CD14-positive monocyte (primary cell): ENCODE measurements around the gene MDFI. TPM values are rescaled to one million over a fixed set of nuclear protein-coding genes. Genes with fewer than 3 reads are reported as not detected.
"Not testable (repeated sequence)": the region's sequence is repeated elsewhere in the genome, so short reads cannot be mapped to it uniquely, and the experiment has no call there.

Source experiments
- DNase-seq, 3 donors: peaks; one replicate each; pipeline ENCODE4 v3.0.0-alpha.2; 2011 to 2022
- H2AFZ ChIP-seq: 2 replicates; pipeline ENCODE4 v1.6.0; 2012; ENCODE audit warnings: mild to moderate bottlenecking, low read depth, low read length, inconsistent platforms; ENCODE audit not compliant: insufficient read depth, poor library complexity, severe bottlenecking
- H3K27ac ChIP-seq, 2 donors: 1 replicate in 1 of 2; 2 replicates in 1 of 2; pipeline ENCODE4 v1.5.1; 2012 to 2013; ENCODE audit warnings: low read length in 2 of 2, control low read depth in 1 of 2, inconsistent platforms in 1 of 2, low read depth in 1 of 2, mild to moderate bottlenecking in 1 of 2
- H3K27me3 ChIP-seq, 2 donors: one replicate each; pipeline versions ENCODE4 v1.6.0 to v1.6.1; 2011 to 2013; ENCODE audit warnings: low read length in 2 of 2; ENCODE audit not compliant: control insufficient read depth in 2 of 2, insufficient read depth in 2 of 2
- H3K36me3 ChIP-seq, 2 donors: replicated peaks in 1 of 2; 1 replicate in 1 of 2; 2 replicates in 1 of 2; pipeline versions ENCODE4 v1.5.1 to v1.6.1; 2012 to 2013; ENCODE audit warnings: low read length in 2 of 2, control low read depth in 1 of 2, inconsistent platforms in 1 of 2, mild to moderate bottlenecking in 1 of 2; ENCODE audit not compliant: insufficient read depth in 2 of 2, control insufficient read depth in 1 of 2
- H3K4me1 ChIP-seq, 2 donors: 1 replicate in 1 of 2; 2 replicates in 1 of 2; pipeline versions ENCODE4 v1.5.1 to v1.6.1; 2012 to 2013; ENCODE audit warnings: low read length in 2 of 2, control low read depth in 1 of 2, inconsistent platforms in 1 of 2, mild to moderate bottlenecking in 1 of 2, moderate library complexity in 1 of 2; ENCODE audit not compliant: insufficient read depth in 2 of 2, control insufficient read depth in 1 of 2
- H3K4me2 ChIP-seq: replicated peaks from 2 replicates; pipeline ENCODE3; 2012; ENCODE audit warnings: low read length, moderate library complexity, mild to moderate bottlenecking; ENCODE audit not compliant: poor library complexity, severe bottlenecking; ENCODE audit errors: extremely low read depth
- H3K4me3 ChIP-seq, 3 experiments: fragments of 200-600 bp in 1 of 3; sonication (generic) in 1 of 3; replicated peaks in 1 of 3; 1 replicate in 2 of 3; 2 replicates in 1 of 3; pipeline ENCODE4 v1.5.1; 2011 to 2013; ENCODE audit warnings: low read length in 3 of 3, mild to moderate bottlenecking in 3 of 3, control low read depth in 2 of 3, low read depth in 2 of 3, inconsistent platforms in 1 of 3, moderate library complexity in 1 of 3
- H3K79me2 ChIP-seq: 2 replicates; pipeline ENCODE4 v1.6.0; 2012; ENCODE audit warnings: mild to moderate bottlenecking, control low read depth, inconsistent platforms, low read length, moderate library complexity; ENCODE audit not compliant: insufficient read depth
- H3K9ac ChIP-seq: 2 replicates; pipeline ENCODE4 v1.6.0; 2017; ENCODE audit warnings: low read length, mild to moderate bottlenecking; ENCODE audit not compliant: insufficient read depth, poor library complexity, severe bottlenecking
- H3K9me3 ChIP-seq, 2 donors: replicated peaks in 1 of 2; 1 replicate in 1 of 2; 2 replicates in 1 of 2; pipeline versions ENCODE4 v1.5.1 to v1.6.1; 2012 to 2013; ENCODE audit warnings: low read length in 2 of 2, control low read depth in 1 of 2; ENCODE audit not compliant: control insufficient read depth in 1 of 2, insufficient read depth in 1 of 2
- H4K20me1 ChIP-seq: 2 replicates; pipeline ENCODE4 v1.6.0; 2012; ENCODE audit warnings: mild to moderate bottlenecking, low read length, control low read depth, moderate library complexity; ENCODE audit not compliant: insufficient read depth
- H3K27ac Mint-ChIP-seq, 7 donors: one replicate each; pipeline ENCODE4 v1.8.0; 2020; ENCODE audit warnings: mild to moderate bottlenecking in 7 of 7, mixed read lengths in 7 of 7, moderate library complexity in 6 of 7, inconsistent platforms in 2 of 7
- H3K27me3 Mint-ChIP-seq, 3 donors: one replicate each; pipeline ENCODE4 v1.8.0; 2021 to 2022; ENCODE audit warnings: low read depth in 3 of 3, mild to moderate bottlenecking in 3 of 3, mixed read lengths in 3 of 3, moderate library complexity in 3 of 3, inconsistent platforms in 1 of 3
- H3K36me3 Mint-ChIP-seq, 2 donors: one replicate each; pipeline ENCODE4 v1.8.0; 2020; ENCODE audit warnings: mixed read lengths in 2 of 2, inconsistent platforms in 1 of 2, mild to moderate bottlenecking in 1 of 2
- H3K4me1 Mint-ChIP-seq: one replicate; pipeline ENCODE4 v1.8.0; 2020; ENCODE audit warnings: mild to moderate bottlenecking, mixed read lengths
- H3K4me3 Mint-ChIP-seq, 2 donors: one replicate each; pipeline ENCODE4 v1.8.0; 2020; ENCODE audit warnings: mild to moderate bottlenecking in 2 of 2, mixed read lengths in 2 of 2, moderate library complexity in 1 of 2
- H3K9me3 Mint-ChIP-seq, 7 donors: one replicate each; pipeline ENCODE4 v1.8.0; 2020 to 2022; ENCODE audit warnings: mixed read lengths in 7 of 7, mild to moderate bottlenecking in 6 of 7, moderate library complexity in 6 of 7, inconsistent platforms in 2 of 7
- CTCF ChIP-seq: fragments of 200-600 bp; IDR thresholded peaks from one replicate; pipeline ENCODE4 v1.8.0; 2022; ENCODE audit warnings: antibody characterized with exemption, mild to moderate bottlenecking
- WGBS: methylation state at CpG from one replicate; pipeline ENCODE4 v1.1.5; 2013; ENCODE audit warnings: missing lambda C conversion rate; ENCODE audit not compliant: insufficient coverage; 5-methylcytosine and 5-hydroxymethylcytosine counted together
- intact Hi-C, 2 donors: fragments of 100-400 bp; cut with micrococcal nuclease; formaldehyde crosslinking; loops; one replicate each; pipeline versions ENCODE4 v1.15.0 to v1.15.1; 2023
- polyA plus RNA-seq, 3 donors: library from polyadenylated mRNA; depleted of rRNA in 1 of 3; unstranded in 2 of 3; stranded (reverse) in 1 of 3; fragments of 300-500 nt in 2 of 3; fragments of >200 nt in 1 of 3; fragmentation: Illumina TruSeq in 2 of 3; gene quantifications; 1 replicate in 2 of 3; 2 replicates in 1 of 3; pipeline ENCODE4 v1.2.3, GENCODE V29; 2012 to 2021

The MDFI gene
- polyA plus RNA-seq, 3 donors = not detected

- Mint-ChIP-seq H3K4me1 (no peaks in the 10 kb centered on the region), H3K27me3 (peaks cover 2 to 13% (median 9%) of the 10 kb centered on the region in 3 donors), H3K36me3 (no peaks in the 10 kb centered on the region), H3K9me3 (peaks cover 4 to 13% (median 10%) of the 10 kb centered on the region in 7 donors), H3K27ac (no peak overlapping the region), H3K4me3 (no peak overlapping the region)
- no peak overlapping the region for H3K4me3 ChIP-seq
- no peak overlapping the region for H3K27ac ChIP-seq
- no peaks in the 10 kb centered on the region for H3K79me2 ChIP-seq
- no peak overlapping the region for H3K9ac ChIP-seq
- intact Hi-C loops = no loop called here
- H3K27me3 ChIP-seq = no peaks in the 10 kb centered on the region
- H2AFZ ChIP-seq = no peak overlapping the region
- 82% methylated on average over 5 of the region's 7 CpGs for WGBS
- H4K20me1 ChIP-seq = no peaks in the 10 kb centered on the region
- no peak for TF ChIP-seq CTCF
- DNase-seq = no peak
- no peaks in the 10 kb centered on the region for H3K4me1 ChIP-seq
- no peak overlapping the region for H3K4me2 ChIP-seq
- H3K9me3 ChIP-seq = peaks cover 0 to 6% of the 10 kb centered on the region in 2 donors
- H3K36me3 ChIP-seq = no peaks in the 10 kb centered on the region
Measured at GRCh38 chr6:41615311-41615710, 23.0 kb upstream of the MDFI start.

GRCh38 chr6:41618598-41618997 is 19.7 kb upstream of the MDFI start:
- TF ChIP-seq CTCF = no peak
- H3K36me3 Mint-ChIP-seq = peaks cover 0 to 3% of the 10 kb centered on the region in 2 donors
- intact Hi-C loops = no loop called here
- no peak for DNase-seq
- Histone ChIP-seq H4K20me1 (no peaks in the 10 kb centered on the region), H3K79me2 (no peaks in the 10 kb centered on the region), H3K4me3 (no peak overlapping the region), H3K27me3 (no peaks in the 10 kb centered on the region), H3K9me3 (no peaks in the 10 kb centered on the region), H3K4me1 (no peaks in the 10 kb centered on the region), H3K36me3 (no peaks in the 10 kb centered on the region), H3K27ac (no peak overlapping the region), H2AFZ (no peak overlapping the region), H3K4me2 (no peak overlapping the region), H3K9ac (no peak overlapping the region)
- H3K4me3 Mint-ChIP-seq = no peak overlapping the region
- H3K27ac Mint-ChIP-seq = peak overlapping the region in 1 of 7 donors; percentile 32
- peaks cover 8 to 15% (median 9%) of the 10 kb centered on the region in 3 donors for H3K27me3 Mint-ChIP-seq
- no peaks in the 10 kb centered on the region for H3K4me1 Mint-ChIP-seq
- H3K9me3 Mint-ChIP-seq = peaks cover 3 to 10% (median 5%) of the 10 kb centered on the region in 7 donors
- WGBS = 88% methylated on average over 3 of the region's 3 CpGs

- H3K4me1 ChIP-seq, H3K4me1 Mint-ChIP-seq, H4K20me1 ChIP-seq, H3K4me3 Mint-ChIP-seq, H3K27ac Mint-ChIP-seq, H3K9ac ChIP-seq, H3K36me3 Mint-ChIP-seq, intact Hi-C loops, H3K36me3 ChIP-seq, H3K27ac ChIP-seq, H3K4me3 ChIP-seq, H2AFZ ChIP-seq, H3K9me3 ChIP-seq, H3K4me2 ChIP-seq, DNase-seq, H3K27me3 ChIP-seq, H3K79me2 ChIP-seq, H3K9me3 Mint-ChIP-seq: not testable (repeated sequence)
- no CpG with 5 or more reads among the region's 4 CpGs for WGBS
- peaks cover 6 to 10% (median 8%) of the 10 kb centered on the region in 3 donors for H3K27me3 Mint-ChIP-seq
Measured at GRCh38 chr6:41619193-41619592, 19.1 kb upstream of the MDFI start.
